ENCODE data around the gene PDS5B. TPM values are rescaled to one million over a fixed set of nuclear protein-coding genes. Genes with fewer than 3 reads are reported as not detected.
A peak's percentile ranks its signal among the peaks of the same experiment; 100 is the strongest.
"Not testable (repeated sequence)": the region's sequence is repeated elsewhere in the genome, so short reads cannot be mapped to it uniquely, and the experiment has no call there.

PDS5B gene
- total and polyA plus RNA-seq, 7 experiments from 2014 or later = 36.0 to 68.0 (median 44.2) TPM

GRCh38 chr13:32575687-32576086 is 10.6 kb upstream of the PDS5B start:
- H3K36me3 Mint-ChIP-seq; H3K27me3 ChIP-seq (ENCODE audit: control insufficient read depth in 2 of 2, insufficient read depth in 2 of 2, low read length in 2 of 2); POLR2A ChIA-PET; intact Hi-C loops (cut with micrococcal nuclease); H3K27me3 Mint-ChIP-seq; DNase-seq; H3K27ac ChIP-seq (ENCODE audit: low read depth, low read length); H3K36me3 ChIP-seq (ENCODE audit: control insufficient read depth in 2 of 3, insufficient read depth in 3 of 3, low read length in 3 of 3); H3K27ac Mint-ChIP-seq; CTCF ChIA-PET; ATAC-seq; H3K4me1 ChIP-seq (ENCODE audit: control insufficient read depth in 2 of 2, insufficient read depth in 2 of 2, low read length in 2 of 2); H3K4me1 Mint-ChIP-seq; H3K9me3 ChIP-seq (ENCODE audit: control insufficient read depth in 2 of 3, low read length in 3 of 3); H3K4me3 ChIP-seq (ENCODE audit: low read length); H3K4me3 Mint-ChIP-seq: not testable (repeated sequence)
- peaks cover 0 to 20% (median 12%) of the 10 kb centered on the region in 11 donors for H3K9me3 Mint-ChIP-seq

- no peaks in the 10 kb centered on the region for H3K36me3 ChIP-seq (ENCODE audit: control insufficient read depth in 2 of 3, insufficient read depth in 3 of 3, low read length in 3 of 3)
- no peak overlapping the region for H3K27ac Mint-ChIP-seq
- POLR2A ChIA-PET = no interaction called here
- H3K4me1 Mint-ChIP-seq = no peaks in the 10 kb centered on the region
- no peak overlapping the region for H3K27ac ChIP-seq (ENCODE audit: low read depth, low read length)
- intact Hi-C loops (cut with micrococcal nuclease) = no loop called here
- H3K4me3 ChIP-seq (ENCODE audit: low read length) = no peak overlapping the region
- H3K4me3 Mint-ChIP-seq = no peak overlapping the region
- H3K27me3 ChIP-seq (ENCODE audit: control insufficient read depth in 2 of 2, insufficient read depth in 2 of 2, low read length in 2 of 2) = no peaks in the 10 kb centered on the region
- DNase-seq = no peak
- H3K4me1 ChIP-seq (ENCODE audit: control insufficient read depth in 2 of 2, insufficient read depth in 2 of 2, low read length in 2 of 2) = no peaks in the 10 kb centered on the region
- H3K9me3 ChIP-seq (ENCODE audit: control insufficient read depth in 2 of 3, low read length in 3 of 3) = peaks cover 0 to 9% (median 0%) of the 10 kb centered on the region in 3 experiments
- peaks cover 0 to 20% (median 12%) of the 10 kb centered on the region in 11 donors for H3K9me3 Mint-ChIP-seq
- peaks cover 0 to 8% (median 7%) of the 10 kb centered on the region in 5 donors for H3K36me3 Mint-ChIP-seq
- CTCF ChIA-PET = no interaction called here
- peaks cover 0 to 4% (median 0%) of the 10 kb centered on the region in 5 donors for H3K27me3 Mint-ChIP-seq
- ATAC-seq = no peak
Observed at GRCh38 chr13:32577032-32577431, 9.2 kb upstream of the PDS5B start.

- Mint-ChIP-seq H3K27ac (no peak overlapping the region), H3K36me3 (peaks cover 0 to 8% (median 7%) of the 10 kb centered on the region in 5 donors), H3K4me1 (peaks cover 6 to 10% (median 9%) of the 10 kb centered on the region in 7 donors), H3K4me3 (no peak overlapping the region), H3K9me3 (peaks cover 0 to 19% (median 11%) of the 10 kb centered on the region in 11 donors), H3K27me3 (peaks cover 0 to 22% (median 0%) of the 10 kb centered on the region in 5 donors)
- peak in 6 of 9 donors; percentile 5 to 37 (median 22) for DNase-seq
- Histone ChIP-seq H3K27ac (ENCODE audit: low read depth, low read length) (no peak overlapping the region), H3K4me3 (ENCODE audit: low read length) (no peak overlapping the region), H3K4me1 (ENCODE audit: control insufficient read depth in 2 of 2, insufficient read depth in 2 of 2, low read length in 2 of 2) (peaks cover 4 to 5% of the 10 kb centered on the region in 2 donors), H3K36me3 (ENCODE audit: control insufficient read depth in 2 of 3, insufficient read depth in 3 of 3, low read length in 3 of 3) (no peaks in the 10 kb centered on the region), H3K9me3 (ENCODE audit: control insufficient read depth in 2 of 3, low read length in 3 of 3) (peaks cover 0 to 9% (median 0%) of the 10 kb centered on the region in 3 experiments), H3K27me3 (ENCODE audit: control insufficient read depth in 2 of 2, insufficient read depth in 2 of 2, low read length in 2 of 2) (no peaks in the 10 kb centered on the region)
- CTCF ChIA-PET = interaction anchor here (0.6 to 2.4 kb wide), 16 partner anchors 8 to 672 kb away, joined by 3 to 11 read pairs (median 4); no protein-coding TSS in a partner anchor
- POLR2A ChIA-PET = interaction anchor here (0.9 to 1.2 kb wide), 2 partner anchors 13 to 43 kb away, joined by 4 to 8 read pairs; partner anchors contain the start of gene N4BP2L2
- intact Hi-C loops (cut with micrococcal nuclease) = loop anchor here (1.0 to 10.0 kb wide), 8 partner anchors 114 to 1376 kb away; no protein-coding TSS in a partner anchor
- no peak for ATAC-seq
Observed at GRCh38 chr13:32581177-32581786, 5.0 kb upstream of the PDS5B start.

GRCh38 chr13:32582281-32582680 is 4.0 kb upstream of the PDS5B start:
- Mint-ChIP-seq H3K27me3 (peaks cover 0 to 22% (median 0%) of the 10 kb centered on the region in 5 donors), H3K27ac (no peak overlapping the region), H3K4me1 (peaks cover 6 to 13% (median 9%) of the 10 kb centered on the region in 7 donors), H3K9me3 (peaks cover 0 to 10% (median 3%) of the 10 kb centered on the region in 11 donors), H3K4me3 (no peak overlapping the region), H3K36me3 (peaks cover 0 to 3% (median 2%) of the 10 kb centered on the region in 5 donors)
- intact Hi-C loops (cut with micrococcal nuclease) = loop anchor here (10.0 kb wide), 2 partner anchors 623 to 1377 kb away; no protein-coding TSS in a partner anchor
- Histone ChIP-seq H3K36me3 (ENCODE audit: control insufficient read depth in 2 of 3, insufficient read depth in 3 of 3, low read length in 3 of 3) (no peaks in the 10 kb centered on the region), H3K27ac (ENCODE audit: low read depth, low read length) (no peak overlapping the region), H3K9me3 (ENCODE audit: control insufficient read depth in 2 of 3, low read length in 3 of 3) (peaks cover 0 to 3% (median 0%) of the 10 kb centered on the region in 3 experiments), H3K4me1 (ENCODE audit: control insufficient read depth in 2 of 2, insufficient read depth in 2 of 2, low read length in 2 of 2) (peaks cover 4 to 5% of the 10 kb centered on the region in 2 donors), H3K27me3 (ENCODE audit: control insufficient read depth in 2 of 2, insufficient read depth in 2 of 2, low read length in 2 of 2) (no peaks in the 10 kb centered on the region), H3K4me3 (ENCODE audit: low read length) (no peak overlapping the region)
- CTCF ChIA-PET = interaction anchor here (0.6 to 2.4 kb wide), 9 partner anchors 14 to 673 kb away, joined by 3 to 11 read pairs (median 4); no protein-coding TSS in a partner anchor
- DNase-seq (no peak), ATAC-seq (no peak)
- POLR2A ChIA-PET = no interaction called here

- H3K27ac Mint-ChIP-seq = no peak overlapping the region
Observed at GRCh38 chr13:32582991-32583390, 3.3 kb upstream of the PDS5B start.

GRCh38 chr13:32585550-32586079 is 637 bp upstream of the PDS5B start:
- Histone ChIP-seq H3K4me1 (ENCODE audit: control insufficient read depth in 2 of 2, insufficient read depth in 2 of 2, low read length in 2 of 2) (peaks cover 13 to 15% of the 10 kb centered on the region in 2 donors), H3K9me3 (ENCODE audit: control insufficient read depth in 2 of 3, low read length in 3 of 3) (no peaks in the 10 kb centered on the region), H3K27ac (ENCODE audit: low read depth, low read length) (peak overlapping the region; percentile 79), H3K36me3 (ENCODE audit: control insufficient read depth in 2 of 3, insufficient read depth in 3 of 3, low read length in 3 of 3) (no peaks in the 10 kb centered on the region), H3K27me3 (ENCODE audit: control insufficient read depth in 2 of 2, insufficient read depth in 2 of 2, low read length in 2 of 2) (no peaks in the 10 kb centered on the region), H3K4me3 (ENCODE audit: low read length) (peak overlapping the region; percentile 75)
- intact Hi-C loops (cut with micrococcal nuclease) = loop anchor here (1.0 to 10.0 kb wide), 21 partner anchors 47 to 1381 kb away; partner anchors contain the start of genes BRCA2 (in 2 of the 2), N4BP2L2 (in 2 of the 2), RFC3 (in 2 of the 2) and ZAR1L (in 2 of the 2)
- peak overlapping the region; percentile 85 to 96 (median 91) for H3K27ac Mint-ChIP-seq
- H3K9me3 Mint-ChIP-seq = peaks cover 0 to 2% (median 0%) of the 10 kb centered on the region in 11 donors
- ChIA-PET CTCF (interaction anchor here (0.5 to 1.7 kb wide), 19 partner anchors 10 to 957 kb away, joined by 3 to 14 read pairs (median 5); partner anchors contain the start of gene N4BP2L2), POLR2A (interaction anchor here (0.6 to 1.2 kb wide), 9 partner anchors 51 to 958 kb away, joined by 3 to 8 read pairs (median 4); partner anchors contain the start of genes BRCA2 and ZAR1L)
- H3K27me3 Mint-ChIP-seq = peaks cover 0 to 22% (median 0%) of the 10 kb centered on the region in 5 donors
- peaks cover 31 to 46% (median 40%) of the 10 kb centered on the region in 7 donors for H3K4me1 Mint-ChIP-seq
- peak in 2 of 9 donors; percentile 13 to 17 for DNase-seq
- ATAC-seq = no peak
- no peaks in the 10 kb centered on the region for H3K36me3 Mint-ChIP-seq
- peak overlapping the region; percentile 77 to 92 (median 90) for H3K4me3 Mint-ChIP-seq

More at GRCh38 chr13:32582991-32583390, 3.3 kb upstream of the PDS5B start:
- peaks cover 0 to 5% (median 0%) of the 10 kb centered on the region in 11 donors for H3K9me3 Mint-ChIP-seq
- no peaks in the 10 kb centered on the region for H3K36me3 ChIP-seq (ENCODE audit: control insufficient read depth in 2 of 3, insufficient read depth in 3 of 3, low read length in 3 of 3)
- ChIA-PET CTCF (interaction anchor here (1.1 kb wide), 1 partner anchor 13 kb away, joined by 3 read pairs; no protein-coding TSS in a partner anchor), POLR2A (no interaction called here)
- H3K4me3 Mint-ChIP-seq = no peak overlapping the region
- H3K27me3 ChIP-seq (ENCODE audit: control insufficient read depth in 2 of 2, insufficient read depth in 2 of 2, low read length in 2 of 2) = no peaks in the 10 kb centered on the region
- no peaks in the 10 kb centered on the region for H3K36me3 Mint-ChIP-seq
- no peak for DNase-seq
- no peak overlapping the region for H3K4me3 ChIP-seq (ENCODE audit: low read length)
- H3K9me3 ChIP-seq (ENCODE audit: control insufficient read depth in 2 of 3, low read length in 3 of 3) = no peaks in the 10 kb centered on the region
- no peak overlapping the region for H3K27ac ChIP-seq (ENCODE audit: low read depth, low read length)
- intact Hi-C loops (cut with micrococcal nuclease) = loop anchor here (10.0 kb wide), 2 partner anchors 622 to 1378 kb away; no protein-coding TSS in a partner anchor
- no peak for ATAC-seq
- H3K4me1 ChIP-seq (ENCODE audit: control insufficient read depth in 2 of 2, insufficient read depth in 2 of 2, low read length in 2 of 2) = peaks cover 5 to 6% of the 10 kb centered on the region in 2 donors
- peaks cover 11 to 20% (median 14%) of the 10 kb centered on the region in 7 donors for H3K4me1 Mint-ChIP-seq
- H3K27me3 Mint-ChIP-seq = peaks cover 0 to 22% (median 0%) of the 10 kb centered on the region in 5 donors
